Activated T-helper 1 cell treated with anti-CD3 and anti-CD28 coated beads, Interleukin-12 subunit alpha, Interleukin-12 subunit beta, Interleukin-2, Interleukin-4 antibody, amounts not matched to agents 30 ng/mL and 10 ng/mL and 1 ng/mL, durations not matched to agents 14 hours and 24 hours and 36 hours (primary cell): ENCODE data around the gene NSD1. TPM values are rescaled to one million over a fixed set of nuclear protein-coding genes. Genes with fewer than 3 reads are reported as not detected.

Experiments used
- DNase-seq: peaks from one replicate; pipeline ENCODE4 v3.0.0; 2021; ENCODE audit warnings: low spot score
- H3K27ac Mint-ChIP-seq: one replicate; pipeline ENCODE4 v1.8.0; 2021; ENCODE audit warnings: mild to moderate bottlenecking, mixed read lengths
- H3K27me3 Mint-ChIP-seq: one replicate; pipeline ENCODE4 v1.8.0; 2022; ENCODE audit warnings: mild to moderate bottlenecking, moderate library complexity, mixed read lengths; ENCODE audit not compliant: insufficient read depth
- H3K36me3 Mint-ChIP-seq: one replicate; pipeline ENCODE4 v1.8.0; 2021; ENCODE audit warnings: low read depth, mixed read lengths
- H3K4me1 Mint-ChIP-seq: one replicate; pipeline ENCODE4 v1.8.0; 2021; ENCODE audit warnings: low read depth, mixed read lengths
- H3K4me3 Mint-ChIP-seq: one replicate; pipeline ENCODE4 v1.8.0; 2021; ENCODE audit warnings: mild to moderate bottlenecking, moderate library complexity, mixed read lengths
- H3K9me3 Mint-ChIP-seq: one replicate; pipeline ENCODE4 v1.8.0; 2021; ENCODE audit warnings: mixed read lengths
- intact Hi-C: fragments of 100-400 bp; cut with micrococcal nuclease; formaldehyde crosslinking; loops from one replicate; pipeline ENCODE4 v1.15.1; 2024
- total RNA-seq: library from RNA; stranded (reverse); gene quantifications from 2 replicates; pipeline ENCODE4 v1.2.3, GENCODE V29; 2022

The NSD1 gene
- total RNA-seq, 1 donor from 2014 or later = 108 TPM

- H3K4me1 Mint-ChIP-seq = peaks cover 4% of the 10 kb centered on the region
- no peaks in the 10 kb centered on the region for H3K27me3 Mint-ChIP-seq
- intact Hi-C loops = no loop called here
- H3K27ac Mint-ChIP-seq = no peak overlapping the region
- H3K4me3 Mint-ChIP-seq = no peak overlapping the region
- no peaks in the 10 kb centered on the region for H3K9me3 Mint-ChIP-seq
- peaks cover 48% of the 10 kb centered on the region for H3K36me3 Mint-ChIP-seq
- DNase-seq = no peak
These were observed 137.5 kb downstream of the NSD1 start for GRCh38 chr5:177271113-177271512.

GRCh38 chr5:177275883-177276282, 142.3 kb downstream of the NSD1 start:
- H3K9me3 Mint-ChIP-seq = no peaks in the 10 kb centered on the region
- DNase-seq = no peak
- intact Hi-C loops = no loop called here
- H3K27ac Mint-ChIP-seq = no peak overlapping the region
- peaks cover 21% of the 10 kb centered on the region for H3K4me1 Mint-ChIP-seq
- no peak overlapping the region for H3K4me3 Mint-ChIP-seq
- no peaks in the 10 kb centered on the region for H3K27me3 Mint-ChIP-seq
- peaks cover 41% of the 10 kb centered on the region for H3K36me3 Mint-ChIP-seq

- Mint-ChIP-seq H3K27me3 (no peaks in the 10 kb centered on the region), H3K4me1 (peaks cover 21% of the 10 kb centered on the region), H3K9me3 (no peaks in the 10 kb centered on the region), H3K4me3 (no peak overlapping the region), H3K36me3 (peaks cover 43% of the 10 kb centered on the region), H3K27ac (peak overlapping the region; percentile 18)
- no peak for DNase-seq
- intact Hi-C loops = no loop called here
These were observed 143.3 kb downstream of the NSD1 start for GRCh38 chr5:177276886-177277285.

GRCh38 chr5:177288191-177288590, 154.6 kb downstream of the NSD1 start:
- H3K27me3 Mint-ChIP-seq = no peaks in the 10 kb centered on the region
- peaks cover 11% of the 10 kb centered on the region for H3K4me1 Mint-ChIP-seq
- H3K9me3 Mint-ChIP-seq = no peaks in the 10 kb centered on the region
- intact Hi-C loops = no loop called here
- no peak overlapping the region for H3K27ac Mint-ChIP-seq
- H3K4me3 Mint-ChIP-seq = no peak overlapping the region
- H3K36me3 Mint-ChIP-seq = peaks cover 32% of the 10 kb centered on the region
- no peak for DNase-seq

- H3K36me3 Mint-ChIP-seq = peaks cover 41% of the 10 kb centered on the region
- no peak overlapping the region for H3K4me3 Mint-ChIP-seq
- intact Hi-C loops = no loop called here
- peaks cover 22% of the 10 kb centered on the region for H3K4me1 Mint-ChIP-seq
- H3K27ac Mint-ChIP-seq = no peak overlapping the region
- no peaks in the 10 kb centered on the region for H3K27me3 Mint-ChIP-seq
- no peaks in the 10 kb centered on the region for H3K9me3 Mint-ChIP-seq
- DNase-seq = no peak
These were observed 157.4 kb downstream of the NSD1 start for GRCh38 chr5:177290816-177291596.

- Mint-ChIP-seq H3K4me1 (peaks cover 22% of the 10 kb centered on the region), H3K4me3 (no peak overlapping the region), H3K27ac (no peak overlapping the region), H3K36me3 (peaks cover 48% of the 10 kb centered on the region), H3K27me3 (no peaks in the 10 kb centered on the region), H3K9me3 (no peaks in the 10 kb centered on the region)
- intact Hi-C loops = no loop called here
- DNase-seq = no peak
These were observed 158.2 kb downstream of the NSD1 start for GRCh38 chr5:177291735-177292134.

GRCh38 chr5:177293819-177294581, 160.4 kb downstream of the NSD1 start:
- Mint-ChIP-seq H3K27me3 (no peaks in the 10 kb centered on the region), H3K27ac (no peak overlapping the region), H3K4me1 (peaks cover 32% of the 10 kb centered on the region), H3K4me3 (no peak overlapping the region), H3K36me3 (peaks cover 54% of the 10 kb centered on the region), H3K9me3 (no peaks in the 10 kb centered on the region)
- no peak for DNase-seq
- intact Hi-C loops = no loop called here

GRCh38 chr5:177294632-177295031, 161.1 kb downstream of the NSD1 start:
- intact Hi-C loops = no loop called here
- Mint-ChIP-seq H3K27ac (no peak overlapping the region), H3K36me3 (peaks cover 52% of the 10 kb centered on the region), H3K4me3 (no peak overlapping the region), H3K27me3 (no peaks in the 10 kb centered on the region), H3K4me1 (peaks cover 38% of the 10 kb centered on the region), H3K9me3 (no peaks in the 10 kb centered on the region)
- DNase-seq = no peak

- intact Hi-C loops = no loop called here
- Mint-ChIP-seq H3K4me3 (peak overlapping the region; percentile 5), H3K36me3 (peaks cover 54% of the 10 kb centered on the region), H3K9me3 (no peaks in the 10 kb centered on the region), H3K4me1 (peaks cover 51% of the 10 kb centered on the region), H3K27me3 (no peaks in the 10 kb centered on the region), H3K27ac (peak overlapping the region; percentile 85)
- DNase-seq = no peak
These were observed 162.4 kb downstream of the NSD1 start for GRCh38 chr5:177295924-177296323.

GRCh38 chr5:177296581-177296980, 163.0 kb downstream of the NSD1 start:
- H3K27me3 Mint-ChIP-seq = no peaks in the 10 kb centered on the region
- H3K4me1 Mint-ChIP-seq = peaks cover 57% of the 10 kb centered on the region
- intact Hi-C loops = no loop called here
- H3K27ac Mint-ChIP-seq = peak overlapping the region; percentile 85
- H3K9me3 Mint-ChIP-seq = no peaks in the 10 kb centered on the region
- DNase-seq = no peak
- H3K36me3 Mint-ChIP-seq = peaks cover 56% of the 10 kb centered on the region
- H3K4me3 Mint-ChIP-seq = peak overlapping the region; percentile 45

GRCh38 chr5:177297922-177298321, 164.3 kb downstream of the NSD1 start:
- intact Hi-C loops = no loop called here
- Mint-ChIP-seq H3K36me3 (peaks cover 58% of the 10 kb centered on the region), H3K27ac (no peak overlapping the region), H3K4me3 (no peak overlapping the region), H3K27me3 (no peaks in the 10 kb centered on the region), H3K4me1 (peaks cover 69% of the 10 kb centered on the region), H3K9me3 (no peaks in the 10 kb centered on the region)
- no peak for DNase-seq

- no peak for DNase-seq
- H3K9me3 Mint-ChIP-seq = no peaks in the 10 kb centered on the region
- peak overlapping the region; percentile 20 for H3K4me3 Mint-ChIP-seq
- no peaks in the 10 kb centered on the region for H3K27me3 Mint-ChIP-seq
- intact Hi-C loops = loop anchor here (5.0 kb wide), 1 partner anchor 852 kb away; the partner anchor contains the start of gene FAF2
- H3K4me1 Mint-ChIP-seq = peaks cover 77% of the 10 kb centered on the region
- peaks cover 58% of the 10 kb centered on the region for H3K36me3 Mint-ChIP-seq
- peak overlapping the region; percentile 84 for H3K27ac Mint-ChIP-seq
These were observed 166.1 kb downstream of the NSD1 start for GRCh38 chr5:177299697-177300096.

- peak overlapping the region; percentile 93 for H3K4me3 Mint-ChIP-seq
- peak; percentile 67 for DNase-seq
- peaks cover 79% of the 10 kb centered on the region for H3K4me1 Mint-ChIP-seq
These were observed 166.8 kb downstream of the NSD1 start for GRCh38 chr5:177300236-177300880.

More at GRCh38 chr5:177300236-177300880, 166.8 kb downstream of the NSD1 start:
- no peaks in the 10 kb centered on the region for H3K27me3 Mint-ChIP-seq
- peaks cover 60% of the 10 kb centered on the region for H3K36me3 Mint-ChIP-seq
- no peaks in the 10 kb centered on the region for H3K9me3 Mint-ChIP-seq
- peak overlapping the region; percentile 84 for H3K27ac Mint-ChIP-seq
- intact Hi-C loops = loop anchor here (5.0 kb wide), 1 partner anchor 853 kb away; the partner anchor contains the start of gene FAF2
